HG03520 (cell line): ENCODE data around the gene TMA16.
A peak's percentile ranks its signal among the peaks of the same experiment; 100 is the strongest.
"Not testable (repeated sequence)": the region's sequence is repeated elsewhere in the genome, so short reads cannot be mapped to it uniquely, and the experiment has no call there.

Experiments used
- ATAC-seq: cut with Tn5 transposase; IDR thresholded peaks from one replicate; pipeline ENCODE4 v1.9.1; 2021; ENCODE audit warnings: mild to moderate bottlenecking, moderate library complexity; ENCODE audit not compliant: unreplicated experiment

The TMA16 gene

DNA sequence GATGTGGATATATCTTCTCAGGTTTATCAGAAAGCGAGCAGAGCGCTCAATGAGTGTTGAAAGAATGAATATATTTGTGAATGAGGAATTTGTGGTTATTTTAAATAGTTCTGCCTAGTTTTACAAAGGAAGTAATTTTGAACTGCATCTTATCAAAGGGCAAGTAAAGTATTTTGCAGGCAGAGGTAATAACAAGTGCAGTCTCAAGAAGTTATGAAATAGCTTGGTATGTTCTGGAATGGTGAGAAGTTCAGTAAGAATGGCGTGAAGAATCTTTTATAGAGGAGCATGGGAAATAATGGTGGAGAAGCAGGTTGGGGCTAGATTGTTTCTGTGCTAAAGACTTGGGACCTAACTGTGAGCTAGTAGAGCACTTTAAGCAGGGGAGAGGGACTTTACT lies 10.9 kb downstream of the TMA16 start:
- ATAC-seq, result no peak

DNA sequence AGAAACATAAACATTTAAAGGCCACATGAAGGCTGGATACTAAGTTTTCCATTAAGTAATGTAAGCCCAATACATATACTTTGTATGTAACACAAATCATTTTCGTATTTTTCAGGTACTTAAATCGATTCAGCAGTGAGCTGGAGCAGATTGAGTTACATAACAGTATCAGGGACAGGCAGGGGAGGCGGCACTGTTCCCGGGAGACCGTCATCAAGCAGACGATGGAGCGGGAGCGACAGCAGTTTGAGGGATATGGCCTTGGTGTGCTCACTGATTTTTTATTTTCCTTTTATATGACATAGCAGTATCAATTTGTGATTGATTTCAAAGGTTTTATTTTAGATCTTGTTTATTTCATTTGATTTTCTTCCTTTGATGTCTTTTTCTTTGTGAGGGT lies 20.7 kb downstream of the TMA16 start:
- ATAC-seq, result no peak

DNA sequence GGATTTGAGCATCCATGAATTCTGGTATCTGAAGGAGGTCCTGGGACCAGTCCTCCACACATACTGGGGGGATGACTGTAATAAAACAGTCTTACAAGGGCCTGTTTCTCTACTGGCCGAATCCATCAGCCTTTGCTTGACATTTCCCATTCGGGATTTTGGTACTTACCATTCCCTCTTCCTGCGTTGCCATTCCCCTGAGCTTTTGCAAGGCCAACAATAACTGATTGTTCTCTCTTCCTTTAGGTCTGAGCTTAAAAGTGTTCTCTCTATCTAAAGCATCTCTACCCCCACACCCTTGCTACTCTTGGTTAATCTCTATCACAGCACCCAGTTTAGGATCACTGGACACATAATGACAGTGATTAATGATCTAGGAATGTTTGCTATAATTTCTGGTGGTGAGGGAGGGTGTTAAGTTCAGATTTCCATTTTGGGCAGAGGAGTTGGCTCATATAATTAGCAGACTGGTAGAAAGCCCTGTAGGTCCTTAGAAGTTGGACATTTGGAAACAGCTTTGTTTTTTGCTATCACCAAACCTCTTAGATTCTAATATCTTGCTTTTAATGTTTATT lies 29.4 kb downstream of the TMA16 start:
- ATAC-seq, result no peak

GRCh38 chr4:163525982-163526381 lies 31.5 kb downstream of the TMA16 start:
- no peak for ATAC-seq

- ATAC-seq, result no peak
These were observed 32.7 kb downstream of the TMA16 start for GRCh38 chr4:163527172-163527571.

DNA sequence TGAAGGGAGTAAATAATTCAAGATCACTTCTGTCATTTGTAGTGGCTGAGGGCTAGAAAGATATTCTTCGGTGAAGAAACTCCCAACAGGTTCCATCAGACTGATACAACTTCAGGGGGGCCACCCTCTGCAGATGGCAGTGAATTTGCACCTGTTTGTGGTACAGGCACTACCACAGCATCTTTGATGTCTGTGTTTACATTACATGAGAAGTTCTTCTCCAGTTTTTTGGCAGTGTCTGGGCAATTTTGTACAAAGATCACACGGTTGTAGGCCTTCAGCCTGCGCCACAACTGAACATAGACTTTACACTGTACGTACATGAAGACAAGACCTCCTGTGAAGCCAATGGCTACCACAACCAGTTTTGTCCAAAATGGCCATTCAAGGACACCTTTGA lies 34.2 kb downstream of the TMA16 start:
- no peak for ATAC-seq

DNA sequence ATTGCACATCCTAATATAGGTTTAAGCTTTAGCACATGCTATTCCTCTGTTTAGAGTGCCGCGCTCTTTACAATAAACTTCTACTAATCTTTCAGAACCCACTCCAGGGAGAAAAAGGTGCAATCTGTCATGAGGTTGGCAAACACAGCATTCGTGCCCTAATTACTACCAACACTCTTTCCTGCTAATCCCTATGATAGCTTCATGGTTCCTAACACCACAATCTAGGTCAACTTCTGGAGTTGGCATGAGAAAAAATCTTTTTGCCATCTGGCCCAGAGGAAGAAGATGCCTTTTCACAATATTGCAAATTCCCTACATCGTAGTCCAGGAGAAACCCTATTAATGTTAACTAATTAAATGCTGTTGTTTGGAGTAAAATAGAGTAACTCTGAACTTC lies 39.6 kb downstream of the TMA16 start:
- ATAC-seq, result no peak

- peak; percentile 58 for ATAC-seq
These were observed 41.2 kb downstream of the TMA16 start for GRCh38 chr4:163535657-163536056.

DNA sequence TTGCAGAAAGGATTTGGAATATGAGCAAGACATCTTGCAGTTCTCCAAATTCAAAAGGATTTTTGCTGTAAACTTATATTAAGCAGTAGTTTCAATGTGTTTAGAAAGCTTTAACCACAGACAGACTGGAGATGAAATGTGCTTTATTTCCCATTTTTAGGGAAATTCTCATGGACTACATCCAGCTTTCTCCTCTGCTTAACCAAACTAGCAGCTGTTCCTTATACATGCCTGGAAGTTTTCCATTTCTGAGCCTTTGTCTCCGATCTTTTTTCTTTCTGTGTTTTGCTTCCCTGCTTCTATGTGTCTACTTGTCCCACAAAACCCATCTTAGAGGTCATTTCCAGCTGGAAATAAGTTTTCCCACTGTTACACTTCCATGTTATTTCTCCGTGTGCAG lies 41.6 kb downstream of the TMA16 start:
- ATAC-seq, result no peak

GRCh38 chr4:163537114-163537513 lies 42.6 kb downstream of the TMA16 start:
- no peak for ATAC-seq

GRCh38 chr4:163538820-163539219 lies 44.3 kb downstream of the TMA16 start:
- ATAC-seq, result not testable (repeated sequence)

GRCh38 chr4:163540448-163540847 lies 46.0 kb downstream of the TMA16 start:
- ATAC-seq, result no peak

DNA sequence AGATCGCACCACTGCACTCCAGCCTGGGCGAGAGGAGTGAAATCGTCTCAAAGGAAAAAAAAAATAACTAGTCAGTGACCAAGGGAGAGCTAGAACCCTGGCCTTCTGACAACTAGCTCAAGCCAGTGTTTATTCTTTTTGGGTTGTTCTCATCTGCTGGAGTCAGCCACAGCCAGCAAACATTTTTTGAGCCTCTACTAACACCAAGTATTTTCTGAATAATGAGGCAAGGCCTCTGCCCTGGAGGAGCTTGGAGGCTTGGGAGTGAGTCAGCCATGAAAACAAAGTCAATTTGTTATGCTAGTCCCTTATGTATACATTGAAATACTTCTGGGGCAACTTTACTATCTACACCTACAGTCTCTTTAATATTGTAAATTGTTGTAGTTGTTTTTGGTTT lies 46.5 kb downstream of the TMA16 start:
- ATAC-seq, result no peak

DNA sequence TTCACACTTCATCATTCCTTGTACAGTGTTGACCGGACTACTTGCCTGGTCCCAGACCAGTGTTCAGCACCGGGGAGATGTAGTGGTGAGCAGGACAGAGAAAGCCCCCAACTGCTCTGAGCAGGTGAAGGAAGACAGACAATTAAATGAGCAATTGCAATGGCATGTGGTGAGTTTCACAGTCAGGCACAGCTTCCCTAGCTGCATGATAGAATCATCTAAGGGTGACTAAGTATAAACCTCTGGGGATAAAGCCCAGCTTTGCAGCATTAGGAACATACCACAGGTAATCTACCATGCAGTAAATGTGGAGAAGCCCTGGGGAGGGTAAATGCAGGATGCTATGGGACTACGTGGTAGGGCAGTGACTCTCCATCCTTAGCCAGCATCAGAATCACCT lies 47.8 kb downstream of the TMA16 start:
- ATAC-seq, result no peak

- peak; percentile 82 for ATAC-seq
These were observed 50.0 kb downstream of the TMA16 start for GRCh38 chr4:163544407-163545038.

GRCh38 chr4:163548481-163549243 lies 54.2 kb downstream of the TMA16 start:
- peak; percentile 42 for ATAC-seq

GRCh38 chr4:163550869-163551267 lies 56.4 kb downstream of the TMA16 start:
- ATAC-seq, result no peak

DNA sequence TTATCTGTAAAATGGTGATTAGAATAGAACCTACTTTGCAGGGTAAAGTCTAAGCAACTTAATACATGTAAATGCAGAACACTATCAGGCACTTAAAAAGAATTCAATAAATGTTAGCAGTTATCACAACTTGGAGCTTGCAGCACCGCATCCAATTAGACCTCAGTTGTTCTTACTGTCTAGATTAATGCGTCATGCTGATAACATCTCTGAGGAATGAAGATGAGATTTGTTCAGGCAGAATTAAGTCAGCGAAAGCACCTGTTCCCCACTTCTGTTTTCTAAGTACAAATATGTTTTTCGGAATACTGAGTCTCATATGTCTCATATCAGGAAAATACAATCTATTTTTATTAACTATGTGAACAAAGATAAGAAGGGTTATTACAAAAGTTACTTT lies 58.7 kb downstream of the TMA16 start:
- ATAC-seq, result no peak

GRCh38 chr4:163554870-163555465 lies 60.5 kb downstream of the TMA16 start:
- ATAC-seq, result no peak

GRCh38 chr4:163556177-163556576 lies 61.7 kb downstream of the TMA16 start:
- ATAC-seq, result peak; percentile 29

DNA sequence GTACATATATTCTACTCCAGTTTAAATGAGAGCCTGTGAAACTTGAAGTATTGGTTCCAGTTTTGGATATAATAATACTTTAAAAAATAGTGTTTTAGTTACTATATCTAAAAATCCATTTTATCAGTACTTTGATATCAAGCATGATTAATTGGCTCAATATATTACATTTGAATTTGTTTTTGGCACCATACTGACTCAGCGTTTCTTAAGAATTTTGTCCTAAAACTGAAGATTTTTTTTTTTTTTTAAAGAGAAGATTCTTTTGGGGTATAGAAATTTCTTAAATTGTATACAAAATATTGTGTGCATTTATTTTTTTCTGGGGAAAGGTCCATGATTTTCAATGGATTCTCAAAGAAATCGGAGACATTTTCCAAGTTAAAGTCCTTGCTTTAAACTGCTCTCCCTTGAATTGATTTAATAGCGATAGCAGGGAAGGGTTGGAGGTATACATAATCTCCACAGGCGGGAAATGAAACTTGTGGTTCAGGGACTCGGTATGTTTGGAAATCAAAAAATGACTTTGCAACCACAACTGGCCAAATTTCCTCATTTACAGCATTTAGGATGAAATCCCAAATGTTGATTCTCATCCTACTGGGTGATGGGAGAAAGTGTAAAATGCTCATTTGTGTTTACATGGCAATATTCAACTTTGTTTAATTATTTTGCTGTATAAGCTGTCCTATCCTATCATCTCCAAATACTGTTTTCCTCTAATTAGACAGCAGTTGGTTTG lies 62.3 kb downstream of the TMA16 start:
- ATAC-seq, result no peak
